SU-DHL-6 (cell line): ENCODE measurements around the gene CELSR1.

Experiments
- H2AFZ ChIP-seq: fragments of 200-600 bp; sonication (generic); 2 replicates; pipeline ENCODE4 v1.6.1; 2014; ENCODE audit warnings: low read depth, mild to moderate bottlenecking, moderate library complexity, mixed read lengths, antibody characterized with exemption, low read length; ENCODE audit not compliant: severe bottlenecking
- H3F3A ChIP-seq: fragments of 200-600 bp; shearing (Covaris generic); 2 replicates; pipeline ENCODE4 v1.6.0; 2016; ENCODE audit warnings: antibody characterized with exemption, mild to moderate bottlenecking; ENCODE audit not compliant: insufficient read depth
- H3K27ac ChIP-seq: fragments of 200-600 bp; sonication (generic); 2 replicates; pipeline ENCODE4 v1.5.1; 2016; ENCODE audit warnings: low read depth, mild to moderate bottlenecking, low read length, moderate library complexity, mixed read lengths
- H3K27me3 ChIP-seq: fragments of 200-600 bp; sonication (generic), shearing (Covaris generic); 2 replicates; pipeline ENCODE4 v1.6.0; 2014; ENCODE audit warnings: mild to moderate bottlenecking, low read length
- H3K36me3 ChIP-seq: fragments of 200-600 bp; sonication (generic); 2 replicates; pipeline ENCODE4 v1.6.1; 2014; ENCODE audit warnings: mild to moderate bottlenecking, low read length, mixed read lengths
- H3K4me2 ChIP-seq: fragments of 300-600, 200-600 bp; shearing (Covaris generic), sonication (generic); 2 replicates; pipeline ENCODE4 v1.6.0; 2014; ENCODE audit warnings: low read length, low read depth, mild to moderate bottlenecking; ENCODE audit not compliant: poor library complexity, severe bottlenecking
- H3K4me3 ChIP-seq: fragments of 200-600 bp; sonication (generic); 2 replicates; pipeline ENCODE4 v1.5.1; 2014; ENCODE audit warnings: antibody characterized with exemption, low read length, mild to moderate bottlenecking, mixed read lengths; ENCODE audit not compliant: insufficient read depth, poor library complexity, severe bottlenecking
- H3K79me2 ChIP-seq: fragments of 200-600 bp; sonication (generic); 2 replicates; pipeline ENCODE4 v1.6.1; 2014; ENCODE audit warnings: mild to moderate bottlenecking, low read length, moderate library complexity; ENCODE audit not compliant: insufficient read depth
- H3K9ac ChIP-seq: fragments of 200-600 bp; sonication (generic); 2 replicates; pipeline ENCODE4 v1.7.0; 2014; ENCODE audit warnings: mild to moderate bottlenecking, low read length
- H3K9me2 ChIP-seq: fragments of 200-600 bp; sonication (generic); replicated peaks from 2 replicates; pipeline ENCODE4 v1.6.1; 2014; ENCODE audit warnings: low read length; ENCODE audit not compliant: insufficient read depth
- H3K9me3 ChIP-seq: fragments of 200-600 bp; sonication (generic); 2 replicates; pipeline ENCODE4 v1.6.1; 2014; ENCODE audit warnings: low read length, mixed read lengths; ENCODE audit not compliant: insufficient read depth
- H4K20me1 ChIP-seq: fragments of 200-600 bp; sonication (generic); 2 replicates; pipeline ENCODE4 v1.6.1; 2014; ENCODE audit warnings: low read depth, mild to moderate bottlenecking, antibody characterized with exemption, low read length, moderate library complexity, mixed read lengths
- CTCF ChIP-seq: fragments of 200-600 bp; sonication (generic); IDR thresholded peaks from one replicate; pipeline ENCODE4 v1.5.1; 2017; ENCODE audit warnings: antibody characterized with exemption, mild to moderate bottlenecking, low read length, moderate library complexity; ENCODE audit not compliant: insufficient read depth, poor library complexity, severe bottlenecking
- EZH2phosphoT487 ChIP-seq: fragments of 200-600 bp; sonication (generic), shearing (Covaris generic); conservative IDR thresholded peaks from 2 replicates; pipeline ENCODE4 v1.6.1; 2018; ENCODE audit warnings: mild to moderate bottlenecking, antibody characterized with exemption, low read length, moderate library complexity, mixed read lengths

CELSR1 gene

DNA sequence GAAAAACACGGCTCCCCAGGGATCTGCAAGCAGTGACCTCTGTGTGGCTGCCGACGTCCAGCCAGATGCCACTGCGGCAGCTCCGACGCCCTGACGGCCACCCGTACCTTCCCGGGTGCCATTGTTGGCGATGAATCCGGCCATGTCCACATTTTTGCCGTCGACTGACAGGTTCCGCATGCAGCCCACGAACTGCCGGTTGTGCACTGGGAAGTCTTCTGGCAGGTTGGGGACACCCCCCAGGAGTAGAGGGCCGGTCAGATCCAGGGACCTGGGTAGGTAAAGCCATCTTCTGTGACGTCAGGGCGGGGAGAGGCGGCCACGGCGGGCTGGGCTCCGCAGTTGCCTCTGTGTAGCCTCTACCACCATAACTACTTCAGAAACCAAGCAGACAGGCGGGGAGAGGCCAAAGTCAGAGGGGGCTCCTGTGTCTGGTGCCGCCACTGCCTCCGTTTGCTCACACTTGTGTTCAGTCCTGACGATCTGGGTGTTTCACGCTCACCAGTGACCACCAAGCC lies 127.1 kb downstream of the CELSR1 start:
- H3K27ac ChIP-seq = no peak overlapping the region
- TF ChIP-seq EZH2phosphoT487 (no peak), CTCF (no peak)
- no peaks in the 10 kb centered on the region for H3K79me2 ChIP-seq
- H3K9ac ChIP-seq = no peak overlapping the region
- H3K4me2 ChIP-seq = no peak overlapping the region
- H4K20me1 ChIP-seq = no peaks in the 10 kb centered on the region
- no peaks in the 10 kb centered on the region for H3K36me3 ChIP-seq
- H3K9me2 ChIP-seq = no peaks in the 10 kb centered on the region
- H2AFZ ChIP-seq = no peak overlapping the region
- no peaks in the 10 kb centered on the region for H3K9me3 ChIP-seq
- no peaks in the 10 kb centered on the region for H3F3A ChIP-seq
- H3K4me3 ChIP-seq = no peak overlapping the region
- no peaks in the 10 kb centered on the region for H3K27me3 ChIP-seq

DNA sequence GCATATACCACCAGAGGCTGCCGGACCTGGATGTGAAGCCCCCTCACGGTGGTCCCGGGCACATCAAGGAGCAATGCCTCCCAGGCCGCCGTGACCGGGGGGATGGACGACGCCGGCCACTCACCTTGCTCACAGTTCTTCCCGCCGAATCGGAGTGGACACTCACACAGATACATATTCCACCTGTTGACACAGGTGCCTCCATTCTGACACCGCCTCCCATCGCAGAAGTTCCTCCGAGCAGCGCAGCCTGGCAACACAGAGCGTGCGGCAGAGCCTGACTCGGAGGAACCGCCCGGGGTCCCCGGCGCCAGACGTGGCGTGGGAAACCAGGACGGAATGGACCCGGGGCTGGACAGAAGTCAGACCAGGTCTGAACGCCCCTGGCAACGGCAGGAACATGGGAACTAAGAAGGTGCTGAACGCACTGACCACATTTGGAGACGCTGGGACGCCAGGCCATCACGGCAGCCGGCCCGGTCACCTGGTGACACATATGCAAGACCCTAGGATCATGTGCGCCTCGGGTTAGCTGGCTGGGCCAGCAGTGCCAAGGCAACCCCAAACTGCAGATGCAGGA lies 127.7 kb downstream of the CELSR1 start:
- H3K9ac ChIP-seq = no peak overlapping the region
- TF ChIP-seq EZH2phosphoT487 (no peak), CTCF (no peak)
- no peak overlapping the region for H2AFZ ChIP-seq
- H4K20me1 ChIP-seq = no peaks in the 10 kb centered on the region
- H3K4me3 ChIP-seq = no peak overlapping the region
- H3K27ac ChIP-seq = no peak overlapping the region
- H3K79me2 ChIP-seq = no peaks in the 10 kb centered on the region
- no peaks in the 10 kb centered on the region for H3K9me2 ChIP-seq
- H3K36me3 ChIP-seq = no peaks in the 10 kb centered on the region
- no peaks in the 10 kb centered on the region for H3F3A ChIP-seq
- H3K27me3 ChIP-seq = no peaks in the 10 kb centered on the region
- H3K9me3 ChIP-seq = no peaks in the 10 kb centered on the region
- H3K4me2 ChIP-seq = no peak overlapping the region

DNA sequence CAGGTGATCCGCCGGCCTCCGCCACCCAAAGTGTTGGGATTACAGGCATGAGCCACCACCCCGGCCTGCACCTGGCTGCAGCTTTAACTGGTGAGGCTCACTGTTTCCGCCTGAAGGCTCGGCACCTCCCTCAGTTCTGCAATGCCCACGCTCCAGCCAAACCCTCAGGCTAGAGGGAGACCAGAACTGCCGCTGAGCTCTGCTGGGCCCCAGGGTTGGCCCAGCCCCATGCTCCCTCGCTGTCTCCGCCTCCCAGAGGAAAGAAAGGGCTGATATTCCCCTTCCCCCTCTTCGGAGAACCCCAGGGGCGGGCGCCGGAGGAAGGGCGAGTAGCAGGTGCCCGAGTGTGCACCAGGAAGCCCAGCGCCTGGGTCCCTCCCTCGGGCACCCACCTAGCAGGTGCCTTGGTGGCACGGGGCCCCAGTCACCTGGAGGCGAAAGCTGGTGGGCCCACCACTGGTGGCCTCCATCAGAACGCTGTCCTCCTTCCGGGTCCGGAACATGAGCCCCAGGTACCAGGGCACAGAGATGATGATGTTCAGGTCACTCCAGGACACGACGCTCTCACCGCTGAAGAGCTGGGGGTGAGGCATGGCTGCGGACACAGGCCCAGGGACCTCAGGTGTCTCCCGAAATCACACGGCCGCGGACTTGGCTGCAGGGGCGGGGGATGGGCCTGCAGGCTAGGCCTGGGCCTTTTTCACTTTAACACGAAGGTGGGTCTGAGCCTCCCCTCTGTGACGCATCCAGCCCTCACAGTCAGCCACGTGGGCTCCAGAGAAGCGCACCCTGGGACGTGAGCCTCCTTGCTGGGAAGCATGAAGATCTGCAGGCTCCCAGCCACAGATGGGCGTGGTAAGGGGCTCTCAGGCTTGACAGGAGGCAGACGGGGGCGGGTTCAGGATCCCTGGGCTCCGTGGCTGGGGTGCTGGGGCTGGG lies 128.6 kb downstream of the CELSR1 start:
- H4K20me1 ChIP-seq = no peaks in the 10 kb centered on the region
- no peak overlapping the region for H3K4me2 ChIP-seq
- H3K9ac ChIP-seq = no peak overlapping the region
- no peak overlapping the region for H3K4me3 ChIP-seq
- no peaks in the 10 kb centered on the region for H3K9me2 ChIP-seq
- no peak overlapping the region for H2AFZ ChIP-seq
- H3K9me3 ChIP-seq = no peaks in the 10 kb centered on the region
- H3K27ac ChIP-seq = no peak overlapping the region
- H3K79me2 ChIP-seq = no peaks in the 10 kb centered on the region
- H3F3A ChIP-seq = no peaks in the 10 kb centered on the region
- TF ChIP-seq EZH2phosphoT487 = no peak
- no peak for TF ChIP-seq CTCF
- no peaks in the 10 kb centered on the region for H3K27me3 ChIP-seq
- H3K36me3 ChIP-seq = no peaks in the 10 kb centered on the region
